Right hindlimb (tissue), 1 donor: Measurements from ENCODE around the gene DCUN1D4.

Experiments used
- DNase-seq: peaks from one replicate; pipeline ENCODE4 v3.0.0-alpha.2; 2018

DCUN1D4 gene

DNA sequence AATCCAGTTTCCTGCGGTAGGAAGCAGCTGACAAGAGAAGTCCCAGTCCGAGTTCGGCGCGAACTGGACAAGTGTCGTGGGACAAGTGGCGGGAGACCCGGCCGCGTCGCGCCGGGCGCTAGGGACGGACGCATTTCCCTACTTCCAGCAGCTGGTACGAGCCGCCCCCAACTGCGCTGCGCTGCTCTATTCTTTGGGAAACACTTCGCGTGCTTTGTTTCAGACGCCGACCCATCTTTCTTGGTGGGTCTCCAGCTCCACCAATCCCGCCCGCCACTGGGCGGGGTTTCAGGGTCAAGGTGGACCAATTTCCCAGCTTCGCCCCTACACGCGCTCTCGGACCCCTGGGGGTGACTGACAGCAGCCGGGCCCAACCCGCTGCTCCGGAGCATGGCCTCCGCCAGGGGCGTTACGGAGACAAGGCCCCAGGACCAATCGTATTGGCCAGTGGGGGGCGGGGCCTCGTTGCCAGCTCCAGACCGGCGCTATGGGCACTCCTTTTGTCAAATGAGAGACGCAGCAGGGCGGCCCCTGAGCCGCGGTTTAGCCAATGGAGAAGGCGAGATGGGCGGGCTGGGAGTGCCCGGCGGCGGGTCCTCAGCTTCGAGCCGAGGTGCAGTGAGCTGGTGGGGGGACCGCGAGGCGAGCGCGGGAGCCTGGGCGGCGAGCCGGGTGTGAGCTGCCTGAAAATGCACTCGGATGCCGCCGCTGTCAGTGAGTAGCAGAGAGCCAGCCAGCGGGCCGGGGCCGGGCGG, at the start of gene DCUN1D4:
TSS of gene DCUN1D4 (plus strand) at position 600 of the 755 bp plus-strand sequence. CDS start at position 690, 90 bp downstream.
- peak; percentile 100 for DNase-seq

DNA sequence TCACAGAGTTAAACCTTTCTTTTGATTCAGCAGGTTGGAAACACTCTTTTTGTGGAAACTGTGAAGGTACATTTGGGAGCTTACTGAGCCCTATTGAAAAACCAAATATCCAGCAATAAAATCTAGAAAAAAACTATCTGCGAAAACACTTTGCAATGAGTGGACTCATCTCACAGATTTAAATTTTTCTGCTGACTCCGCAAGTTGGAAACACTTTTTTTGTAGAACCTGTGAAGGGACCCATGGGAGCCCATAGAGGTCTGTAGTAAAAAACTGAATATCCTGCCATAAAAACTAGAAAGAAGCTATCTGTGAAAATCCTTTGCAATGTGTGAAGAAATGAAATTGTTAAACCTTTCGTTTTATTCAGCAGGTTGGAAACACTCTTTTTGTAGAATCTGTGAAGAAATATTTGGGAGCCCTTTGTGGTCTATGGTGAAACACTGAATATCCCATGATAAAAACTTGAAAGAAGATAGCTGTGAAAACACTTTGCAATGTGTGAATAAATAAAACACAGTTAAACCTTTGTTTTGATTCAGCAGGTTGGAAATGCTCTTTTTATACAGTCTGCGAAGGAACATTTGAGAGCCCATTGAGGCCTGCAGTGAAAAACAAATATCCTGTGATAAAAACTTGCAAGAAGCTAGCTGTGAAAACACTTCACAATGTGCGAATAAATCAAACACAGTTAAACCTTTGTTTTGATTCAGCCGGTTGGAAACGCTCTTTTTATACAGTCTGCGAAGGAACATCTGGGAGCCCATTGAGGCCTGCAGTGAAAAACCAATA, 22.3 kb upstream of the DCUN1D4 start:
- DNase-seq: no peak

DNA sequence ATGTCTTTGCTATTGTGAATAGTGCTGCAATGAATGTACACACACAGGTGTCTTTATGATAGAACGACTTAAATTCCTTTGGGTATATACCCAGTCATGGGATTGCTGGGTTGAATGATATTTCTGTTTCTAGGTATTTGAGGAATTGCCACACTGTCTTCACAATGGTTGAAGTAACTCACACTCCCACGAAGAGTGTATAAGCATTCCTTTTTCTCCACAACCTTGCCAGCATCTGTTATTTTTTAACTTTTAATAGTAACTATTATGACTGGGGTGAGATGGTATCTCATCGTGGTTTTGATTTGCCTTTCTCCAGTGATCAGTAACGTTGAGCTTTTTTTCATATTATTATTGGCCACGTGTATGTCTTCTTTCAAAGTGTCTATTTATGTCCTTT, 17.6 kb upstream of the DCUN1D4 start:
- DNase-seq: no peak

DNA sequence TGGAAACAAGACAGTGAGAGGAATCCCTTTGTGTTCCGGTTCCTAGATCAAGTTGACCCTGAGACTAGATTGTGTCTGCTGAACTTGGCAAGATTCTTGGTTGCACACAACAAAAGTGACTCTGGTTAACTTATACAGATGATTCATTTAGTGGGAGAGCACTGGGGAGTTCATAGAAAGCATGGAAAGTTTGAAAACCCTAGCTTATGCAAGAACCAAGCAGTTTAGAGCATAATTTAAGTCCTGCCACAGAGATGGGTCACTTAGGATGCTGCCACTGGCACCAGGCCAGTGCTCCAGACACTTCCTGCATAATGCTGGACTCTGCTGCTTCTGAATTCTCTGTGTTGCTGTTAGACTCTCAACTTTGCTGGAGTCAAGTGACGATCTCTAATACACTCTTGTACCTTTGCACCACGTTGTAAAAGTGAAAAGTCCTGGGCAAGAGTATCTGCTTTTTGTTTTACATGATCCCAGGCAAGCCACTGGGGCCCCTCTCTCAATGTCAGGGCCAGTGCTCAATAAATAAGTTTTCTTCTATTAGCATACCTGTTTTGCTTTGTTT, 12.7 kb upstream of the DCUN1D4 start:
- no peak for DNase-seq

DNA sequence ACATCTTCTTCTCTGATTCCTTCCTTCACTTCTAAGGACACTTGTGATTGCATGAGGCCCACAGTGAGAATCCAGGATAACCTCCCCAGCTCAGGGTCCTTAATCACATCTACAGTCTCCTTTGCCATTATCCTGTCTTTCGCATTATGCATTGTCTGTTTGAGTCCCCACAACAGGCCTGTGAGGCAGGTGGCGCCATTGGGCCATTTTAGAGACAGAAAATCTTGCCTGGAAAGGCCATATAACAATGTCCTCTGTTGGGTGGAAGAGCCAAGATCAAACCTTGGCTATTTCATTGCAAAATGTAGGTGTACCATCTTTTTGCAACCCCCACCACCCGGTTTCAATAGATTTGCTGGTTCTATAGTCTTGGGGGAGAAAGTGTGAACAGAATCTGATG, 11.8 kb upstream of the DCUN1D4 start:
- peak; percentile 60 for DNase-seq

DNA sequence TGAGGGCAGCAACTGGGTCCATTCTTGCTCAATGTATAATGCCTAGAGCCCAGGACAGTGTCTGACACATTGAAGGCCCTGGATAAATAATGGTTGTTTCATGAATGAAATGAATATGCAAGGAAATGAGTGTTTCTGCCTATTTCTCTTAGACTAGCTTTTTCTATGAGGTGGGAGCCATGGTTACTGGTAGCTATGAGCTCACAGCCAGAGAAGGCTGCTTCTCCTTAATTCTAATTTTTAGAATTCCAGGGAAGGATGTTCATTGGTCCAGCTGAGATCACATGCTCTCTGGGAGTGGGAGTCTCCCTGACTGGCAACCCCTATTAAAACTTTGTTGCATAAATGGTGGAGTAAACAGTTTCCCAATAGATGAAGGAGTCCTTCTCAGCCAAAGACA, 9.7 kb upstream of the DCUN1D4 start:
- no peak for DNase-seq

DNA sequence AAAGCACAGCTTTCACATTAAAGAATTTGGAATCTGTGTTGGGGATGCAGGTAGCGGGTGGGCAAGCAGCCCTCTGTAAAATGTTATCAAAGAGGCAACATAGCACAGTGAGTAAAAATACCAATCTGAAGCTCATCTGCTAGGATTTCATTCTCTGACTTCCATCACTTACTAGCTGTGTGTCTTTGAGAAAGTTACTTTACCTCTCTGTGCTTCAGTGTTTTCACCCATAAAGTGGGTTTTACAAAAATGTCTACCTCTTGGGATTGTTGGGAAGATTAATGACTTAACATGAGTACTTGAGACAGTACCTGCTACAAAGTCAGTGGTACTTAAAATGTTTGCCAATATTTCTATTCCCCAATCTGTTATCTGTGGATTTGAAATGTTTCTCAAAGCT, 7.9 kb upstream of the DCUN1D4 start:
- DNase-seq: no peak

DNA sequence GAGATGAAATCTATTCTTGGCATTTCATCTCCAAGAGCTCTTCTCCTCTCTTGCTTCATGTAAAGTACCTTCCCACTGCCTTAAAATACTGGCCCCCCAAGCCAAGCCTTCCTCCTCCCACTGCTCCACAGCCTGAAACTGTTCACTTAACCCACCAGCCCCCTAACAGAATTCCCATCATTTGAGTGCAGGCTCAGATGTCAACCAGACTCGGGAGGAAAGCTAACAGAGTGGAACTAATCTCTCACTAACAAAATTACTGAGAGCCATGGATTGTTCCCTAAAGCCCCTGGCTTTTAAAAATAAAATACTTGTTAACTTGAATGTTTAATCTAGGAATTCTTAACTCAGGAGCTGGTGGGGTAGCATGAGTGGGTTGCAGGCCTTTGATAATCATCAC, 7.1 kb upstream of the DCUN1D4 start:
- no peak for DNase-seq

DNA sequence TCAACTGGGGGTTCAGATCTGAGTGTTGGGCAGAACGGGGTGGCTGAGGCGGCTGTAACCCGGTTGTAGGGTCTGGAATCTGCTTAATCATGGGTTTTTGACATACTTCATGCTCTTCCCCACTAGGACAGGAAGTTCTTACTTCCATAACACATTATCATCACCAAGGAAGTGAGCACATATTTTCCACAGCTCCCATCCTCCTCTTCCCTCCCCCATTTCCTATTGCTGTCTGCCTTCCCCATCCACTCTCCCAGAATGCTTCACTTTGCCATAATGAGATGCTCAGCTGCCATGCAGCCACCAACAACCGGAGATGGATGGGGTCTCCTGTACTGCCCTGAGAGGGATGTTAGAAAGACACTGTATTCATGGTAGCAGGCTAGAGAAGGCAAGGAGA, 6.4 kb upstream of the DCUN1D4 start:
- DNase-seq: no peak

DNA sequence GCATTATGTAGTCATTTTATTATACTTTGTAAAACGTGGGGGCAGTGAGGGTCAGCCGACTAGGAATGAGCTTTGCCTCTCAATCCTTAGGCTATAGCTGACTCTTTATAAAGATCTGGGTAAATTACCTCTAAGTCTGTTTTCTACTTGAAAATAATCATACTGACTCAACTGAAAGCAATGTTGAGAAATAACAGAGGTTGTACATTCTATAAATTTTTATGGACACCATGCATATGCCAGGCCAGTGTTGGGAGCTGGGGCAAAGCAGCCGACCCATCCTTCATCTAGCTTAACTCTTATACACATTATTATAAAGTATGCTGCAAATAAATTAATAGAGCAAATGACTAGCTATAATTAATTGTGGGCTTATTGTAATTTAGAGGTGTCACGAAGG, 2.2 kb upstream of the DCUN1D4 start:
- no peak for DNase-seq

DNA sequence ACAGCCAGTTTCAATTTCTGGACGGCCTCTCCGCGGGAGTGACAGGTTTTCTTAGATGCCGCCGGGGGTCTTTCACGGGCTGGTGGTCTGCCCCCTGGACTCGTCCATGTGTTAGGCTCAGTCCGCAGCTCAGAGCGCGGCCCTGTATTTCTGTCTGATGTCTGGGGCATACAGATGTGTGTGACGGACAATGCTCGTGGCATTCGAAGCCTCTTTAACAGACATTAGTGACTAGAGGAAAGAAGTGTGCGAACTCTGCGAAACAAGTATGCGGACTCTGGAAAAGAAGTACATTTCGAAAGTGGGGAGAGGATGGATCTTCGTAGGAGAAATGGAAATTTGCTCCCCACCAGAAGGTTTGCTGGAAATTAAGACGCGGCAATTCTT, 793 bp upstream of the DCUN1D4 start:
- DNase-seq: no peak

DNA sequence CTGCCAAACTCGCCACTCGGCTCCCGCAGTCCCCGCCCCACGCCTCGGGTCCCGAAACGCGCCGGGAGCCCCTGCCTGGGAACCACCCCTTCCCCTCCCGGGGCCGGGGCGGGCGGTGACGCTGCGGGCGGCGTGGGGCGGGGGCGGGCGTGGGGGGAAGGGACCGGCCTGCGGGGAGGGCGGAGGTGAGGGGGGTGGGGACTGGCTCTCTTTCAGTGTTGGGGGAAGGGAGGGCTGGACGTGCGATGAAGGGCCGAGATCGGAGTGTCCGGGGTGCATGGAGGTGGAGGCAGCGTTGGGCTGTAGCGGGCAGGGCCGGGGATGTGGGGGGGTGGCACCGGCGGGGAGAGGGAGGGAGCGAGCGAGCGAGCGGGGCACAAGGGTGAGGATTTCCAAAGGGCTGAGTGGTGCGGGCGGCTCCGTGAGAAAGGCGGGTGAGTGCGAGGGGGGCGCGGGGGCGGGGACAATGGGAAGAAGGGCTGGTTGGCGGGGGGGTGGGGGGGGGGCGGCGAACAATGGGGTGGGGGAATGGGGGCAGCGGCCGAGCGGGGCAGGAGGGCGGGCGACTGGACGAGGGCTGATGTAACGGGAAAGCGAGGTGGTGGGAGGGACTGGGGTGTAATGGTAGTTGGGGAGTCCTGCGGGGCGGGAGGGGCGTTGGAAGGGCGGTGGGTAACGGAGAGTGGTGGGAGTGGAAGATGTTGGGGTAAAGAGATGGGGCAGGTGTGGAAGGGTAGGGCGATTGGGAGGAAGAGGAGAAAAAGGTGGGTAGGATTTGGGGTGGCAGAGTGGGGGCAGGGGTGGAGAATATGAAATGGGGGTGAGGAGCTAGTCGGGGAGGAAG, 578 bp downstream of the DCUN1D4 start:
- no peak for DNase-seq

DNA sequence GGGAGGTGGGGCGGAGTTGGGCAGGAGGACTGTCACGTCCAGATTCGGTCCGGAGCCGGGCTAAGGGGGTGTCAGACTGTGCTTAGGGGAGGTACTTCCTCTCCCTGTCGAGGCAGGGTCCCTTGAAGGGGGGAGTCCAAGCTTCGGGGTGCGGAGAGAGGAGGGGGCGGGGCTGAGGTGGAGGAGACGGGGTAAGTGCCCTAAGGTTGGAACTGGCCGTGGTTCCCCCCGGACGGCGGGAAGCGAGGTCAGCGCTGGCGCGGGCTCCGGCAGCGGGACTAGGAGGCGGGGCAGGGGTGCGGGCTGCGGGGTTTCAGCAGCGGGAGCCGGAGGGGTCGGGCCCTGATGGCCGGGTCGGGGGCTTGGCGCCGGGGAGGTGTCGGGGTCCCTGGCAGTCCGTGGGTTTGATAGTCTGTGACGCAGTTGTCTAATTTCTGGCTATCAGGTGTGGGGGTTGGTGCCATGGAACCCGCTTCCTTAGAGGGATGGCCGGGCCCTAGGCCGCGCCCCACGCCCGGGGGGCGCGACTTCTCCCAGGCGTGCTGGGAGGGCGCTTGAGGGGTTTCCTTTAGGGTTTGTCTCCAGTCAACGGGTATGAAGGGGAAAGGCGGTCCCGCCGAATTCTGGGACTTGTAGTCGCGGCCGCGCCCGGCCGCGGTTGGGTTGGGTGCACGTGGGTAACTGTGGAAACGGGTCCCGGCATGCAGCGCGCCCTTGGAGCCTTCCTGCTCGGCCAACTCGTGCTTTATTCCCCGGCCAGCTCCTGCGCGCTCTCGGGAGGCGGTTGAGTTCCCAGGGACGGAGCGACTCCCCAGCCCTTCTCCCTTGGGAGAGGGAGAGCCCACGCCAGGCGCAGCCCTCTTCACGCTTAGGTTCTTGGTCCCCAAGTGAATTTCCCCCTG, 1.5 kb downstream of the DCUN1D4 start:
- DNase-seq: peak; percentile 93

DNA sequence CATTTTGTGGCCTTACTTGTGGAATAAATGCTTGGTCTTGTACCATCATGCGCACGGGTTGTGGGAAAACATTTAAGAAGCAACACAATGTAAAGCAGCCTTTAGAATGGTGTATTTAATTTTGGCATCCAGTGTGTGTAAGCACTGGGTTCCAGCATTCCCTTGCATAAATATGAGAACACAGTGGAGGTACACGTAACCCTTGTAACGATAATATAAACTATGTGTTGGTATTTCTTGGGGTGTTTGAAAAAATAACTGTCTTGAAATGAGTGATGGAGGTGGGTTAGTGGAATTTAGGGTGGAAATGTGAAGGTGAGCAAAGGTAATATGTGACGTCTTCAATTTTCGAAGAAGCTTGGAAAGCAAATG, 2.1 kb downstream of the DCUN1D4 start:
- DNase-seq: no peak

DNA sequence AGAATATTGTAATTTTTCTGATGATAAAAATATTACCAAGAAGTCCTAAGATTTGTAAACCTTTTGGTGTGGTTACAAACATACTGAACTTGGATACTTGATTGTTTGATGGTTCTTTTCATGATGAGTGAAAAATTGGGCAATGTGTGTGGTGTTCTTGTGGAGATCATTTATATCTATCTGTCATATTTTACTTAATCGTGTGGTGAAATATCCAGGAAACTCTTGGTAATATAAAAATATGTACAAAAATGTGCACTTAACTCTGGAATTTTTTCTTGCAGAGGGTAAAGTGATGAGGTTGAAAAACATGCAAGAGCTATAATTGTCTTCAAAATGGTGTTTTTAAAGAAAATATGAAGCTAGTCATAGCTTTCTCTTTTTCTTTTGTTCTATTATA, 2.8 kb downstream of the DCUN1D4 start:
- DNase-seq: no peak

DNA sequence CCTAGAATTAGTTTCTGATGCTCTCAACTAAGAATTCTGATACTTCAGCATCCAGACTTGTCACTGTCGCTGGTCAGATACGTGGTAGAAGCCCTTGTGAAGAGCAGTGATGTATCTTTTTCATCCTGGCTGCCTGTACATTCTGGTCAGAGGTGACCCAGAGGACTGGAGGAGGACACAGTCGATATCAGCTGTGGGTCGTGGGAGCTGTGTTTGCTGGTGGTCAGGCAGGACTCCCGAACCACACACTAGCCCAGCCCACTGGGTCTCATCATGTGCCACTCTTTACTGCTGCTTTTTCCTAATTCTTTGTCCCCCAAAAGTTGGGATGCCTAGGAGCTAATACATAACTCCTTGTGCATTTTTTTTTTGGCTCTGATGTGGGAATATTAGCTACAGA, 6.5 kb downstream of the DCUN1D4 start:
- DNase-seq: no peak

DNA sequence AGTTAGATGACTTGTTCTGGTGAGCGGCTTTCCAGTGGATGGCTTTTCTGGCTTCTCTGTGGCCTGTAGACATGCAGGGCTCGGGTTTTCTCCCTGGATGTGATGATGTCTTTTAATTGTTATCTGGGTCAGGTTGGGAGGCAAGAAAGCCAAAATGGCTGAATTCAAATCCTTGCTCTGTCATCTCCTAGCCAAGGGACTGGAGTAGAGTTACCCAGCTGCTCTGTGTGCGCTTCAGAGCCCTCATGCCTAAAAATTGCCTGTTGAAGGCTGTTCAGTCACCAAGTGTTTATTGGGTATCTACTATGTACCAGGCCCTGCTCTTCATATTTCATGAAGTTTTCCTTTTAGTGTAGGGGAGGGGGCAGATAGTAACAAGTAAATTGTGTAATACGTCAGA, 7.3 kb downstream of the DCUN1D4 start:
- no peak for DNase-seq

DNA sequence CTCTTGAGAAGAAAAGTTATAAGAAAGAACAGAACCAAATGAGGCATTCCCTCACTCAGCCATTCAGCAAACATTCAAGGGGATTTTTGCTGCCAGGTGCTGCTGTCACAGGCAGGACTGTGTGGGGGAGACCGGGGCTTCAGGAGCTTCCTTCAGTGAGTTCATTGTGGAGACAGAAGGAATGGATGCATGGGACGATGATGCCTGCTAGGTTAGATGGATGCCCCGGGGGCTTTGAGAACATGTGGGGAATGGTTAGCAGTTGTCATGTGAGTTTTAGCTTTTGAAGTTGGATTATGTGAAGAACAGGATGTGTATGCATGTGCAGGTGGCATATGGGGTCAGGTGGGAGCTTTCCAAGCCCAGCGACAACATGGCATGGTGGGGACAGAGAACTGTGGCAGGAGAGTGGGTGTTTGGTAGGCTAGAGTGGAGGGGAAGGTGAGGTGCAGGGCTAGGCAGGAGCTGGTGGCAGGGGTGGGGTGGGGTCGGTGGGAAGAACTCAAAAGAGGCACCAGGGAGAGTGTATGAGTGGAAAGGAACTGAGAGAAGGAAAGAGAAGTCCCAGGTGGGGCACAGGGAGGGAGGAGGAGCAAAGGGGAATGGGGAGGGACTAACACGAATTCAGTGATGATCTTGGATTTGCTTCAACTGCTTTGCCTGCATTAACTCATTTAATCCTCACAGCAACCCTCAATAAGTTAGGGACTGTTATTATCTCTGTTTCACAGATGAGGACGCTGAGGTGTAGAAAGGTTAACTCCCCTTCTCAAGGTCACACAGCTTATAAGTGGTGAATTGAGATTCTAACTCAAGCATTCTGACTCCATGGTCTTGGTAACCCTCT, 8.4 kb downstream of the DCUN1D4 start:
- DNase-seq: no peak

DNA sequence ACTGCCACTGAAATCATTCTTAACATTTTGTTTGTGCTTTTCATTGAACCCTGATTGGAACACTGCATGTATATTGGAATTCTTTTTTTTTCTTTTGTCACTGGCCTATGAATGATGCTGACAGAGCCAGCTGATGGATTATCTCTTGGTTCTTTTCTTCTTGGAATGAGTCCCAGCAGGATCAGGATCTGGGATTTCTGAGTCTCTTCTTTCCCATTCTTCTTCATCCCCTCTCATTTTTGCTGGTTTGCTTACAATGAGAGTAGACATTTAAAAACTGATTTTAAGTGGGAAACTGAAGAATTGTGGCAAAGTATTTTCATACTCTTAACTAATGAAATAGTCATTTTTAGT, 9.0 kb downstream of the DCUN1D4 start:
- no peak for DNase-seq

DNA sequence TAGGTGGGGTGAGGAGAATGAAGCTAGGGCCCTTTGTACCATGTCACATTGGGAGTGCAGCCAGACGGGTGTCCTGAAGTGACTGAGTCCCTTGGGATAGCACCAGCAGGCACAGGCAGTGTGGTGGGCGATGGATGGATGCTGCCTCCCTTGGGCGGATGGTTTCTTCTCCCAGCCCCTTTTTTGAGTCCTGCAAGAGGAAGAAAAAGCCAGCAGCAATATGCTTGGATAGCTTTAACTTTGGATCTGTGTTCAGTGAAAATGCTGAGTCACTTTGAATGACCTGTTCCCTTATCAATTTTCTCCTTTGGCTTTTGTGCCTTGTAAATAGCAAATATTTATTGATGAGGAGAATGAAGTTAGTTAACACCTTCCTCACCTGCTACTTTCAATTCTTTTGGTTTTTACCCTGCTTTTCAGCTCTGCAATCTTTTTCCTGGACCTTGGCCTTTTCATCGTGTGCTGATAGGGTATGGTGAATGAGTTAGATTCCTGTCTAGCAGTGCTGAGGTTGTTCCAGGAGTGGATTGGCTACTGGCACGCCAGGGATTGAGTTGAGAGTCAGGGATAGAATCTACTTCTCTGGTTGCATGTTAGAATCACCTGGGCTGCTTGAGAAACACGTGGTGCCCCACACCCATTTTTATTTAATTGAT, 10.2 kb downstream of the DCUN1D4 start:
- DNase-seq: no peak

DNA sequence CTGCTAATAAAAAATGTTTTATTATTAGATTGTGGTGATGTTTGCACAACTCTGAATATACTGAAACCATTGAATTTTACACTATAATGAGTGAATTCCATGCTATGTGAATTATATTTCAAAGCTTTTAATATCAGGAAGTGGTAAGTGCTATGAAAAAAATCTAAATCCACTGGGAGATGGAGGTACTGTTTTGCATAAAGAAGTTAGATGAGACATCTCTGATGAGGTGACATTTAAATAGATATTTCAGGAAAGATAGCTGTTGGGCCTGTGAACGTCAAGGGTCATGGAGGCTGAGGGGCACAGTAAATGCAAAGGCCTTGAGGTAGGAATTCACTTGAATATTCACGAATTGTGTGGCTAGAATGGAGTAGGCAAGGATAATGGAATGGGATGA, 12.3 kb downstream of the DCUN1D4 start:
- no peak for DNase-seq
